Gastroesophageal sphincter (tissue), 3 donors: ENCODE measurements around the gene TRIP12.

Experiments
- CTCF ChIP-seq, 4 experiments: fragments of 200-600 bp in 2 of 4; fragments of 450-650 bp in 2 of 4; sonication (generic) in 1 of 4; IDR thresholded peaks; one replicate each; pipeline ENCODE4 v1.5.1; 2017 to 2019; ENCODE audit warnings: antibody characterized with exemption in 4 of 4, mild to moderate bottlenecking in 2 of 4, moderate library complexity in 2 of 4
- POLR2AphosphoS5 ChIP-seq: sonication (generic); formaldehyde crosslinking; IDR thresholded peaks from one replicate; pipeline ENCODE4 v1.6.1; 2017; ENCODE audit warnings: antibody characterized with exemption

GRCh38 chr2:229888031-229888430 lies 33.8 kb downstream of the TRIP12 start:
- TF ChIP-seq CTCF (IDR thresholded peaks at IDR 0.05) = no peak
- TF ChIP-seq POLR2AphosphoS5 = no peak
